IMR-90 (cell line): Measurements from ENCODE around the gene CHST3. TPM values are rescaled to one million over a fixed set of nuclear protein-coding genes. Genes with fewer than 3 reads are reported as not detected.

Experiments
- ATAC-seq: fragments of 200-7000 bp; cut with Tn5 transposase; 2 replicates; pipeline ENCODE4 v1.9.1; 2020; ENCODE audit warnings: low read depth, mild to moderate bottlenecking, moderate library complexity
- BruUV-seq: library from RNA; stranded (reverse); fragments of 400-500 nt; replicated peaks from 2 replicates; lab custom pipeline; 2021; lab: Mats Ljungman, UMichigan
- CTCF ChIA-PET: fragments of 300-600 bp; formaldehyde crosslinking; extraction: SDS; loops from one replicate; lab custom pipeline; 2021; ENCODE audit warnings: antibody characterized with exemption; lab: Yijun Ruan, JAX
- POLR2A ChIA-PET: fragments of 300-600 bp; sonication (Branson Sonifier 250); formaldehyde crosslinking; loops from one replicate; lab custom pipeline; 2022; ENCODE audit warnings: antibody characterized with exemption; ENCODE audit not compliant: unreplicated experiment; lab: Charles Lee
- DNase-seq: peaks from one replicate; pipeline ENCODE4 v3.0.0; 2013
- H2AFZ ChIP-seq: replicated peaks from 2 replicates; pipeline ENCODE3; 2013; ENCODE audit warnings: low read length, mild to moderate bottlenecking; ENCODE audit not compliant: poor library complexity
- H2AK5ac ChIP-seq: 2 replicates; pipeline ENCODE4 v1.6.1; 2013; ENCODE audit warnings: low read depth, low read length, inconsistent platforms
- H2AK9ac ChIP-seq: replicated peaks from 2 replicates; pipeline ENCODE3; 2013; ENCODE audit warnings: mild to moderate bottlenecking, low read depth, low read length, moderate library complexity; ENCODE audit not compliant: poor library complexity
- H2BK120ac ChIP-seq: 2 replicates; pipeline ENCODE4 v1.6.1; 2013; ENCODE audit warnings: low read depth, low read length, inconsistent platforms
- H2BK15ac ChIP-seq: 3 replicates; pipeline ENCODE4 v1.6.1; 2013; ENCODE audit warnings: low read depth, low read length, inconsistent platforms
- H2BK20ac ChIP-seq: 2 replicates; pipeline ENCODE4 v1.6.1; 2013; ENCODE audit warnings: low read depth, mild to moderate bottlenecking, inconsistent platforms, low read length, moderate library complexity
- H2BK5ac ChIP-seq: 2 replicates; pipeline ENCODE4 v1.6.1; 2013; ENCODE audit warnings: mild to moderate bottlenecking, low read depth, low read length, inconsistent platforms; ENCODE audit not compliant: poor library complexity, severe bottlenecking
- H3K14ac ChIP-seq: replicated peaks from 2 replicates; pipeline ENCODE4 v1.6.1; 2013; ENCODE audit warnings: low read depth, low read length, inconsistent platforms
- H3K18ac ChIP-seq: 2 replicates; pipeline ENCODE4 v1.6.1; 2013; ENCODE audit warnings: low read depth, low read length, control low read depth
- H3K23ac ChIP-seq: 2 replicates; pipeline ENCODE4 v1.6.1; 2013; ENCODE audit warnings: low read depth, low read length, inconsistent platforms
- H3K27ac ChIP-seq: 2 replicates; pipeline ENCODE4 v1.5.1; 2013; ENCODE audit warnings: mild to moderate bottlenecking, control low read depth, low read length; ENCODE audit not compliant: insufficient read depth
- H3K27me3 ChIP-seq: 2 replicates; pipeline ENCODE4 v1.6.1; 2013; ENCODE audit warnings: low read length; ENCODE audit not compliant: control insufficient read depth, insufficient read depth
- H3K36me3 ChIP-seq: 2 replicates; pipeline ENCODE4 v1.6.1; 2013; ENCODE audit warnings: low read length, mixed read lengths; ENCODE audit not compliant: control insufficient read depth, insufficient read depth
- H3K4ac ChIP-seq: 2 replicates; pipeline ENCODE4 v1.6.1; 2013; ENCODE audit warnings: low read depth, low read length, inconsistent platforms
- H3K4me1 ChIP-seq: 2 replicates; pipeline ENCODE4 v1.6.1; 2013; ENCODE audit warnings: low read length, mixed read lengths; ENCODE audit not compliant: control insufficient read depth, insufficient read depth
- H3K4me2 ChIP-seq: 2 replicates; pipeline ENCODE4 v1.6.1; 2013; ENCODE audit warnings: low read depth, mild to moderate bottlenecking, control low read depth, low read length, moderate library complexity
- H3K4me3 ChIP-seq: 2 replicates; pipeline ENCODE4 v1.5.1; 2013; ENCODE audit warnings: low read depth, mild to moderate bottlenecking, control low read depth, low read length, moderate library complexity; ENCODE audit not compliant: insufficient read depth
- H3K56ac ChIP-seq: 2 replicates; pipeline ENCODE4 v1.6.1; 2013; ENCODE audit warnings: low read length, inconsistent platforms; ENCODE audit not compliant: insufficient read depth; ENCODE audit errors: extremely low read depth
- H3K79me1 ChIP-seq, 2 experiments: 2 replicates each; pipeline ENCODE4 v1.6.1; 2013; ENCODE audit warnings: low read length in 2 of 2, inconsistent platforms in 1 of 2, low read depth in 1 of 2
- H3K9ac ChIP-seq: 2 replicates; pipeline ENCODE4 v1.6.1; 2013; ENCODE audit warnings: low read depth, low read length, control low read depth
- H3K9me1 ChIP-seq: 2 replicates; pipeline ENCODE4 v1.6.1; 2013; ENCODE audit warnings: low read length, inconsistent platforms; ENCODE audit not compliant: insufficient read depth
- H3K9me3 ChIP-seq: 2 replicates; pipeline ENCODE4 v1.6.1; 2013; ENCODE audit warnings: low read length; ENCODE audit not compliant: control insufficient read depth, insufficient read depth
- H4K20me1 ChIP-seq: 2 replicates; pipeline ENCODE4 v1.6.1; 2013; ENCODE audit warnings: low read length, inconsistent platforms; ENCODE audit not compliant: insufficient read depth
- H4K5ac ChIP-seq: 2 replicates; pipeline ENCODE4 v1.6.1; 2013; ENCODE audit warnings: mild to moderate bottlenecking, low read depth, low read length, control low read depth
- H4K8ac ChIP-seq, 2 experiments: 2 replicates each; pipeline ENCODE4 v1.6.1; 2013; ENCODE audit warnings: low read depth in 2 of 2, low read length in 2 of 2, control low read depth in 1 of 2, inconsistent platforms in 1 of 2
- H4K91ac ChIP-seq: 2 replicates; pipeline ENCODE4 v1.6.1; 2013; ENCODE audit warnings: low read depth, low read length, inconsistent platforms; ENCODE audit not compliant: insufficient read depth
- BHLHE40 ChIP-seq: fragments of 150-350 bp; IDR thresholded peaks from 2 replicates; pipeline ENCODE4 v1.6.1; 2016; ENCODE audit warnings: mild to moderate bottlenecking, low read depth, low read length
- CHD1 ChIP-seq: IDR thresholded peaks from 2 replicates; pipeline ENCODE4 v1.6.1; 2012; ENCODE audit warnings: low read depth, low read length, improper control_type of control experiment
- CTCF ChIP-seq: conservative IDR thresholded peaks from 2 replicates; pipeline ENCODE4 v1.5.1; 2012; ENCODE audit warnings: mild to moderate bottlenecking, low read depth, low read length, improper control_type of control experiment
- FOS ChIP-seq: fragments of 150-350 bp; IDR thresholded peaks from 2 replicates; pipeline ENCODE4 v1.6.1; 2016; ENCODE audit warnings: low read depth, low read length
- MAFK ChIP-seq: IDR thresholded peaks from 2 replicates; pipeline ENCODE4 v1.6.1; 2012; ENCODE audit warnings: low read depth, low read length, improper control_type of control experiment
- MAZ ChIP-seq: IDR thresholded peaks from 2 replicates; pipeline ENCODE4 v1.6.1; 2012; ENCODE audit warnings: low read depth, mild to moderate bottlenecking, low read length, improper control_type of control experiment, moderate library complexity, borderline replicate concordance
- NFE2L2 ChIP-seq: fragments of 150-350 bp; IDR thresholded peaks from 2 replicates; pipeline ENCODE4 v1.6.1; 2016; ENCODE audit warnings: low read depth, mild to moderate bottlenecking, low read length
- POLR2A ChIP-seq: IDR thresholded peaks from 2 replicates; pipeline ENCODE4 v1.6.1; 2012; ENCODE audit warnings: mild to moderate bottlenecking, low read depth, low read length
- RAD21 ChIP-seq: IDR thresholded peaks from 2 replicates; pipeline ENCODE4 v1.6.1; 2012; ENCODE audit warnings: low read length, improper control_type of control experiment
- RCOR1 ChIP-seq: IDR thresholded peaks from 2 replicates; pipeline ENCODE4 v1.6.1; 2012; ENCODE audit warnings: mild to moderate bottlenecking, low read length, improper control_type of control experiment; ENCODE audit not compliant: insufficient replicate concordance
- RFX5 ChIP-seq: IDR thresholded peaks from 2 replicates; pipeline ENCODE4 v1.8.0; 2012; ENCODE audit warnings: low read depth, mild to moderate bottlenecking, low read length, moderate library complexity
- SMC3 ChIP-seq: fragments of 150-350 bp; IDR thresholded peaks from 2 replicates; pipeline ENCODE4 v1.6.1; 2016; ENCODE audit warnings: low read depth, mild to moderate bottlenecking, antibody characterized with exemption, low read length, moderate library complexity
- USF2 ChIP-seq: fragments of 150-350 bp; IDR thresholded peaks from 2 replicates; pipeline ENCODE4 v1.6.1; 2017; ENCODE audit warnings: mild to moderate bottlenecking, antibody characterized with exemption, low read length, low read depth
- WGBS, 2 experiments: methylation state at CpG; one replicate each; pipeline versions ENCODE4 v1.1.5 to v1.1.7; 2013; ENCODE audit warnings: missing lambda C conversion rate in 2 of 2; ENCODE audit not compliant: insufficient read length in 1 of 2; ENCODE audit errors: extremely low coverage in 2 of 2; 5-methylcytosine and 5-hydroxymethylcytosine counted together
- dilution Hi-C: fragments of 300-500 bp; cut with HindIII; formaldehyde crosslinking; loops from one replicate; pipeline ENCODE4 v1.14.3; 2018; ENCODE audit warnings: low sequenced_read_pairs; ENCODE audit not compliant: unreplicated experiment
- in situ Hi-C: fragments of 300-500 bp; cut with MboI; formaldehyde crosslinking; loops from 3 replicates; pipeline ENCODE4 v1.14.3; 2019; ENCODE audit warnings: low sequenced_read_pairs, inconsistent platforms, mixed read lengths
- intact Hi-C: fragments of 100-400 bp; cut with micrococcal nuclease; formaldehyde crosslinking; loops from 2 replicates; pipeline ENCODE4 v1.10.0; 2022
- polyA plus RNA-seq, 3 experiments: library from polyadenylated mRNA; depleted of rRNA; stranded (reverse); fragments of >200 nt; gene quantifications; 2 replicates each; pipeline ENCODE4 v1.2.3, GENCODE V29; 2012; ENCODE audit warnings: low replicate concordance in 1 of 3
- total RNA-seq: library from RNA; depleted of rRNA; stranded (reverse); fragments of >200 nt; gene quantifications from 2 replicates; pipeline ENCODE4 v1.2.3, GENCODE V29; 2012

CHST3 gene
- total and polyA plus RNA-seq, 2 of the 4 experiments (the other 2 are of a cell fraction): 8.6 to 9.0 TPM

DNA sequence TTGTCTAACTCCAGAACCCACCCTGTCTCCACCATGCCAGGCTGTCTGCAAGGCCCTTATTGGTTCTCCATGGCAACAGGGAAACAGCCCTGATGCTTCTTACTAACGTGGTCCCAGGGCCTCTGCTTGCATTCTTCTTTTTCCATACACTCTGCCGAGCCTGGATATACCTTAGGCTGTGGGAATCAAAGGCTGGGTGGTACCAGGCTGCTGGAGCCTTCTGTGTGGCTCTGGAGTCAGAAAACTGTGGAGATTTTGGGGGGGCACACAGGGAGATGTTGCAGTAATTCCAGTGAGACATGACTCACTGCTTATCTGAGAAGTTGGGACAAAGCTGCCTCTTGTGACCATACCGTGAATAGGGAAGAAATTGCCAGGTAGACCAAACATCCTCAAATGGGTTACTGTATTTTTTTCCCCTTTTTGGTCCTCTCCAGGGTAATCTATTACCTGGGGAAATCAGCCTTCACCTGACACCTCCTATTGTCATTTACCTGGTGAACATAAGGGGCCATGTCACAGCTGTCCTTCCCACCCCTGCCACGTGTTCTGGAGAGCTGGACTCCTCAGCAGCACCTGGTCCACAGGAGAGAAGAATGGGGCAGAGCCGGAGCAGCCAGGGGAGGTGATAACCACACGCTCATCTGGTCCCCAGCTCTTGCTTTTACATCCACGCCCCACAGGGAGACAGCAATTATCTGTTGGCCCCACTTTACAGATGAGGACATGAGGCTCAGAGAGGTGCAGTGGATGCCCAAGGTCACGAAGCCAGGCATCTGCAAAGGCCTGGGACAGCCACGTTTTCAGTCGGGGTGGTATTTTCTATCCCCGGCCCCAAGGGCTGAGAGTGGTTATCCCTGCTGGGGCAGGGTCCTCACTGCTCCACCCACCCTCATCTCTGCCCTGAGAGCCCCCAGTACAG is 4.6 kb downstream of the CHST3 start (continued):
- no peak for TF ChIP-seq RCOR1
- no peak for TF ChIP-seq MAZ
- TF ChIP-seq NFE2L2: no peak
- no peak for TF ChIP-seq POLR2A

GRCh38 chr10:71969929-71970328 is 5.7 kb downstream of the CHST3 start:
- no TSS peak for BruUV-seq
- Histone ChIP-seq H3K23ac (no peak overlapping the region), H3K4ac (no peak overlapping the region), H3K79me1 (peaks cover 30 to 97% of the 10 kb centered on the region in 2 experiments), H3K9me3 (no peaks in the 10 kb centered on the region), H4K5ac (no peak overlapping the region), H3K4me1 (peaks cover 24% of the 10 kb centered on the region), H2AFZ (no peak overlapping the region), H3K9ac (no peak overlapping the region), H3K27me3 (no peaks in the 10 kb centered on the region), H3K9me1 (peaks cover 44% of the 10 kb centered on the region), H2BK5ac (peak overlapping the region; percentile 9), H2BK15ac (no peak overlapping the region), H3K56ac (no peak overlapping the region), H3K36me3 (no peaks in the 10 kb centered on the region), H3K14ac (no peak overlapping the region), H3K18ac (no peak overlapping the region), H3K27ac (no peak overlapping the region), H4K8ac (no peak overlapping the region), H2AK5ac (no peak overlapping the region), H3K4me2 (no peak overlapping the region), H2BK20ac (no peak overlapping the region), H4K91ac (no peak overlapping the region; the same call in 1 of the 2 replicates), H4K20me1 (peaks cover 82% of the 10 kb centered on the region), H2BK120ac (no peak overlapping the region), H2AK9ac (no peak overlapping the region), H3K4me3 (no peak overlapping the region)
- WGBS, 2 experiments: 84% methylated on average over 7 of the region's 10 CpGs; no CpG with 5 or more reads in 1 of the 2 experiments
- no peak for DNase-seq
- in situ Hi-C loops (loop anchor here (10.0 kb wide), 1 partner anchor 355 kb away; no protein-coding TSS in a partner anchor), dilution Hi-C loops (no loop called here), intact Hi-C loops (no loop called here)
- POLR2A ChIA-PET: no interaction called here
- CTCF ChIA-PET: interaction anchor here (0.8 kb wide), 1 partner anchor 16 kb away, joined by 3 read pairs; no protein-coding TSS in a partner anchor
- no peak for ATAC-seq
- TF ChIP-seq RFX5 (no peak), MAZ (no peak), MAFK (no peak), FOS (no peak), POLR2A (no peak), CHD1 (no peak), SMC3 (no peak), BHLHE40 (no peak), NFE2L2 (no peak), RAD21 (no peak), USF2 (no peak), CTCF (no peak), RCOR1 (no peak)
